HG03060 (cell line): ENCODE results near the gene NELFB.
"Not testable (repeated sequence)": the region's sequence is repeated elsewhere in the genome, so short reads cannot be mapped to it uniquely, and the experiment has no call there.

ENCODE experiments used
- ATAC-seq: cut with Tn5 transposase; IDR thresholded peaks from one replicate; pipeline ENCODE4 v1.9.1; 2021; ENCODE audit warnings: low read depth, moderate number of reproducible peaks; ENCODE audit not compliant: unreplicated experiment

Gene NELFB

GRCh38 chr9:137245450-137246421 is 9.4 kb upstream of the NELFB start:
- no peak for ATAC-seq

- ATAC-seq = no peak
These were observed 7.8 kb upstream of the NELFB start for GRCh38 chr9:137247135-137247915.

GRCh38 chr9:137247916-137248175 is 7.3 kb upstream of the NELFB start:
- no peak for ATAC-seq

GRCh38 chr9:137250329-137251193 is 4.6 kb upstream of the NELFB start:
- ATAC-seq = no peak

- ATAC-seq = no peak
These were observed 4.0 kb upstream of the NELFB start, which contains the start of gene STPG3 for GRCh38 chr9:137251194-137251461. STPG3 (plus strand) TSS chr9:137251286; CDS start chr9:137251287, 1 bp downstream.

- ATAC-seq = no peak
These were observed 3.4 kb upstream of the NELFB start for GRCh38 chr9:137251490-137252268.

GRCh38 chr9:137252555-137253506 is 2.3 kb upstream of the NELFB start:
- no peak for ATAC-seq

GRCh38 chr9:137253717-137254623 is 1.2 kb upstream of the NELFB start:
- ATAC-seq = no peak

GRCh38 chr9:137255448-137256114 is 454 bp downstream of the NELFB start:
- ATAC-seq = peak; percentile 20

- ATAC-seq = no peak
These were observed 1.2 kb downstream of the NELFB start for GRCh38 chr9:137256362-137256761.

- ATAC-seq = no peak
These were observed 1.7 kb downstream of the NELFB start for GRCh38 chr9:137256856-137257255.

- not testable (repeated sequence) for ATAC-seq
These were observed 7.2 kb downstream of the NELFB start for GRCh38 chr9:137262173-137262908.

GRCh38 chr9:137262909-137263285 is 7.8 kb downstream of the NELFB start:
- ATAC-seq = no peak

- no peak for ATAC-seq
These were observed 8.4 kb downstream of the NELFB start for GRCh38 chr9:137263506-137263905.

GRCh38 chr9:137264067-137264466 is 8.9 kb downstream of the NELFB start:
- ATAC-seq = no peak

- ATAC-seq = no peak
These were observed 10.5 kb downstream of the NELFB start for GRCh38 chr9:137265496-137266161.
